Measurements from ENCODE around the gene CERS4. TPM values are rescaled to one million over a fixed set of nuclear protein-coding genes. Genes with fewer than 3 reads are reported as not detected.
"Not testable (repeated sequence)": the region's sequence is repeated elsewhere in the genome, so short reads cannot be mapped to it uniquely, and the experiment has no call there.

The CERS4 gene
- total and polyA plus RNA-seq, 7 donors: 1.4 to 40.0 (median 24.1) TPM

DNA sequence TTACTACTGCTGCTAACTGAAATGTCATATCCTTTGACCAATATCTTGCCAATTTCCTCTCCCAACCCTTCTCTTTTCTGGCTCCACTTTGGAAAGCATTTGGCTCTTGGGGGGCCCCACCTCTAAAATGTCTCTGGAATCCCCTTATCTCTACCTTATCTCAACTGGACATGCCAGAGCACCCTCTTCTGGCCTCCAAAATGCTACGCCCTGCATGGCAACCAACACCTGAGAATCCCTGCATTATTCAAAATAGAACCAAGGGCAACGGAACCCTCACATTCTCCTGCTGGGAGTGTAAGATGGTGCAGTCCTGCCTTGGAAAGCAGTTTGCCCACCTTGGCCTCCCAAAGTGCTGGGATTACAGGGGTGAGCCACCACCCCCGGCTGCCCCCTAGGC lies 35.3 kb downstream of the CERS4 start:
- no peak overlapping the region for H3K27ac ChIP-seq
- no peaks in the 10 kb centered on the region for H3K27me3 ChIP-seq
- intact Hi-C loops (cut with DNase I): no loop called here
- no peaks in the 10 kb centered on the region for H3K36me3 ChIP-seq
- TF ChIP-seq, protein P1, sequence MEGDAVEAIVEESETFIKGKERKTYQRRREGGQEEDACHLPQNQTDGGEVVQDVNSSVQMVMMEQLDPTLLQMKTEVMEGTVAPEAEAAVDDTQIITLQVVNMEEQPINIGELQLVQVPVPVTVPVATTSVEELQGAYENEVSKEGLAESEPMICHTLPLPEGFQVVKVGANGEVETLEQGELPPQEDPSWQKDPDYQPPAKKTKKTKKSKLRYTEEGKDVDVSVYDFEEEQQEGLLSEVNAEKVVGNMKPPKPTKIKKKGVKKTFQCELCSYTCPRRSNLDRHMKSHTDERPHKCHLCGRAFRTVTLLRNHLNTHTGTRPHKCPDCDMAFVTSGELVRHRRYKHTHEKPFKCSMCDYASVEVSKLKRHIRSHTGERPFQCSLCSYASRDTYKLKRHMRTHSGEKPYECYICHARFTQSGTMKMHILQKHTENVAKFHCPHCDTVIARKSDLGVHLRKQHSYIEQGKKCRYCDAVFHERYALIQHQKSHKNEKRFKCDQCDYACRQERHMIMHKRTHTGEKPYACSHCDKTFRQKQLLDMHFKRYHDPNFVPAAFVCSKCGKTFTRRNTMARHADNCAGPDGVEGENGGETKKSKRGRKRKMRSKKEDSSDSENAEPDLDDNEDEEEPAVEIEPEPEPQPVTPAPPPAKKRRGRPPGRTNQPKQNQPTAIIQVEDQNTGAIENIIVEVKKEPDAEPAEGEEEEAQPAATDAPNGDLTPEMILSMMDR (IDR thresholded peaks at IDR 0.05): no peak
- TF ChIP-seq POLR2AphosphoS5 (IDR thresholded peaks at IDR 0.05) (no peak), POLR2A (IDR thresholded peaks at IDR 0.05) (no peak), EP300 (IDR thresholded peaks at IDR 0.05) (no peak)
- no peaks in the 10 kb centered on the region for H3K9me3 ChIP-seq
- WGBS, 2 donors: 93 to 94% methylated on average over 3 of the region's 3 CpGs
- peaks cover 0 to 17% (median 16%) of the 10 kb centered on the region in 4 donors for H3K4me1 ChIP-seq
- DNase-seq: no peak
- no peak overlapping the region for H3K4me3 ChIP-seq

DNA sequence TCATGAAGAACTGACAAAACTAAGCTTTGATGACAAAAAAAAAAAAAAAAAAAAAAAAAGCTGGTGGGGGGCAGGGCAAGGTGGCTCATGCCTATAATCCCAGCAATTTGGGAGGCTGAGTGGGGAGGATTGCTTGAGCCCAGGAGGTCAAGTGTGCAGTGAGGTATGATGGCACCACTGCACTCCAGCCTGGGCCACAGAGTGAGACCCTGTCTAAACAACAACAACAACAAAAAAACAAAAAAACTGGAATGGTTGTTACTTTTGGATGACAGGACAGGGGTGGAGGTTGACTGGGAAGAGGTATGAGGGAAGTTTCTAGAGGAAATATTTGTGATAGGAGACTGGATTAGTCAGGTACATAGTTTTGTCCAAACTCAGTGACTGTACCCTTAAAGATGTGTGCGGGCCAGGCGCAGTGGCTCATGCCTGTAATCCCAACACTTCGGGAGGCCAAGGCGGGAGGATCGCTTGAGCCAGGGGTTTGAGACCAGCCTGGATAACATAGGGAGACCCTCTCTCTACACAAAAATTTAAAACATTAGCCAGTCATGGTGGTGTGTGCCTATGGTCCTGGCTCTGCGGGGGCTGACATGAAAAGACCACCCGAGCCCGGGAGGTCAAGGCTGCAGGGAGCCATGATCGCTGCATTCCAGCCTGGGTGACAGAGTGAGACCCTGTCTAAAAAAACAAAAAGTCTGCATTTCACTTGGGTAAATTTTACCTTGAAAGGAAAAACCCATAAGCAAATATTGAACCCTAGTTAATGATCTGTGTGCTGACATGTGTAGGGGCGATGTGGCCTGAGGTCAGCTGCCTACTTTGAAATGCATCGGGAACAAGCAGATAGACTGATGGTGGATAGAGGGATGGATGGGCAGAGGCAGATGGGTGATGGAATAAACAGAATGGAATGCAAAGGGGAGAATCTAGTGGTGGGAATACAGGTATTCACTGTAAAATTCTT lies 37.0 kb downstream of the CERS4 start:
- TF ChIP-seq POLR2AphosphoS5 (IDR thresholded peaks at IDR 0.05): no peak
- no peak for TF ChIP-seq EP300 (IDR thresholded peaks at IDR 0.05)
- TF ChIP-seq, protein P1 (IDR thresholded peaks at IDR 0.05): no peak
- no peak for TF ChIP-seq POLR2A (IDR thresholded peaks at IDR 0.05)
- Histone ChIP-seq H3K27me3 (no peaks in the 10 kb centered on the region), H3K4me3 (no peak overlapping the region), H3K27ac (no peak overlapping the region), H3K36me3 (no peaks in the 10 kb centered on the region), H3K9me3 (no peaks in the 10 kb centered on the region), H3K4me1 (peaks cover 0 to 10% (median 8%) of the 10 kb centered on the region in 4 donors)
- 90 to 91% methylated on average over 11 of the region's 11 CpGs for WGBS, 2 donors
- DNase-seq: no peak
- intact Hi-C loops (cut with DNase I): no loop called here

DNA sequence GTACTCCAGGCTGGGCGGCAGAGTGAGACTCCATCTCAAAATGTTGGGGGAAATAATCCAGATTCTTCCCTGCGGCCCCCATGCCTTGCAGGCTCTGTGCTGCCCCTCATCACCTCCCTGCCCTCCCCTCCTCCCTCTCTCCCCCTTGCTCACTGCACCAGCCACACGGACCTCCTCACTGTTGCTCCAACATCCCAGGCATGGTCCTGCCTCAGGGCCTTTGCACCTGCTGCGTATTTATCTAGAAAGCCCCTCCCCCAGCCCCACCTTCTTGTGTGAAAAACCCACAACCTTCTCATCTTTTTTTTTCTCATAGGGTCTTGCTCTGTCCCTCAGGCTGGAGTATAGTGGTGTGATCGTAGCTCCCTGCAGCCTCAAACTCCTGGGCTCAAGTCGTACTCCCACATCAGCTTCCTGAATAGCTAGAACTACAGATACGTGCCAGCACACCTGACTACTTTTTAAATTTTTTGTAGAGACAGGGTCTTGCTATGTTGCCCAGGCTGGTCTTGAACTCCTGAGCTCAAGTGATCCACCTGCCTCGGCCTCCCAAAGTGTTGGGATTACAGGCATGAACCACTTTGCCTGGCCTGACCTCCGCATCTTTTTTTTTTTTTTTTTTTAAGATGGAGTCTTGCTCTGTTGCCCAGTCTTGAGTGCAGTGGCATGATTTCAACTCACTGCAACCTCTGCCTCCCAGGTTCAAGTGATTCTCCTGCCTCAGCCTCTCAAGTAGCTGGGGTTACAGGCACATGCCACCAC lies 38.1 kb downstream of the CERS4 start:
- intact Hi-C loops (cut with DNase I): not testable (repeated sequence)
- 86 to 93% methylated on average over 9 of the region's 9 CpGs for WGBS, 2 donors

DNA sequence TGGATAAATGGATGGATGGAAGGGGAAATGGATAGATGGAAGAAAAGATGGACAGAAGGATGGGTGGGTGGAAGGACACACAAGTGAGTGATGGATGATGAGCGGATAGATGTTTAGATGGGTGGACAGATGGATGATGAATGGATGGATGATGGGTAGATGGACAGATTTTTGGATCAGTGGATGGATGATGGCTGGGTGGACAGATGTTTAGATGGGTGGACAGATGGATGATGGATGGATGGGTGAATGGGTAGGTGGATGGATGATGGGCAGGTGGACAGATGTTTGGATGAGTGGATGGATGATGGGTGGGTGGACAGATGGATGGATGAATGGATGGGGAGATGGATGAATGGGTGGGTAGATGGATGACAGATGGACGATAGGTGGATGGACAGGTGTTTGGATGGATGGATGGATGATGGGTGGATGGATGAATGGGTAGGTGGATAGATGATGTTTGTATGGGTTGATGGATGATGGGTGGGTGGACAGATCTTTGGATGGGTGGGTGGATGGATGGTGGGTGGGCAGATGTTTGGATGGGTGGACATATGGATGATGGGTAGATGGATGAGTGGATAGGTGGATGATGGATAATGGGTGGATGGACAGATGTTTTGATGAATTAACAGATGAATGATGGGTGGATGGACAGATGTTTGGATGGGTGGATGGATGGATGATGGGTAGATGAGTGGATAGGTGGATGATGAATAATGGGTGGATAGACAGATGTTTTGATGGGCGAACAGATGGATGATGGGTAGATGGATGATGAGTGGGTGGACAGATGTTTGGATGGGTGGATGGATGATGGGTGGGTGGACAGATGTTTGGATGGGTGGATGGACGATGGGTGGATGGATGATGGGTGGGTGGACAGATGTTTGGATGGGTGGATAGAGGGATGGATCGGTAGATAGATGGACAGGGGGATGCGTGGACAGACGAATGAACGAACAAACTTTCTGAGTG lies 39.5 kb downstream of the CERS4 start:
- no peak for DNase-seq
- 95 to 97% methylated on average over 8 of the region's 8 CpGs for WGBS, 2 donors
- Histone ChIP-seq H3K27ac (no peak overlapping the region), H3K27me3 (no peaks in the 10 kb centered on the region), H3K36me3 (no peaks in the 10 kb centered on the region), H3K9me3 (no peaks in the 10 kb centered on the region), H3K4me1 (peaks cover 0 to 25% (median 21%) of the 10 kb centered on the region in 4 donors), H3K4me3 (no peak overlapping the region)
- intact Hi-C loops (cut with DNase I): no loop called here
- no peak for TF ChIP-seq POLR2A (IDR thresholded peaks at IDR 0.05)
- TF ChIP-seq, protein P1 (IDR thresholded peaks at IDR 0.05): no peak

More for the DNA sequence above, 38.1 kb downstream of the CERS4 start:
- H3K27ac ChIP-seq, H3K27me3 ChIP-seq, H3K36me3 ChIP-seq, H3K9me3 ChIP-seq, DNase-seq, H3K4me3 ChIP-seq: not testable (repeated sequence)
- peaks cover 0 to 16% (median 16%) of the 10 kb centered on the region in 4 donors for H3K4me1 ChIP-seq
